Measurements from ENCODE around the gene PRRC2C.
"Not testable (repeated sequence)": the region's sequence is repeated elsewhere in the genome, so short reads cannot be mapped to it uniquely, and the experiment has no call there.

The PRRC2C gene

DNA sequence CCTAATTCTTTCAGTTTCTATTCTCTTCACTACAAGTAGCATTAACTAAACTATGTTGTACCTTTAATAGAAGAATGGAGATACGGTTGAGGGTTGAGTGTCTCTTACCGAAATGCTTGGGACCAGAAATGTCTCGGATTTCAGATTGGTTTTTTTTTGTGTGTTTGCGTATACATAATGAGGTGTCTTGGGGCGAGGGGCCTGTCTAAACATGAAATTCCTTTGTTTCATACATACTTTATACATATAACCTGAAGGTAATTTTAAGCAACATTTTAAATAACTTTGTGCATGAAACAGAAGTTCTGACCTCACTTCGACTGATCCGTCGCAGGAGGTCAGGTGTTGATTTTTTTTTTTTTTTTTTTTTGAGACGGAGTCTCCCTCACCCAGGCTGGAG lies 100.4 kb downstream of the PRRC2C start:
- DNase-seq (ENCODE audit: low read depth) = no peak

DNA sequence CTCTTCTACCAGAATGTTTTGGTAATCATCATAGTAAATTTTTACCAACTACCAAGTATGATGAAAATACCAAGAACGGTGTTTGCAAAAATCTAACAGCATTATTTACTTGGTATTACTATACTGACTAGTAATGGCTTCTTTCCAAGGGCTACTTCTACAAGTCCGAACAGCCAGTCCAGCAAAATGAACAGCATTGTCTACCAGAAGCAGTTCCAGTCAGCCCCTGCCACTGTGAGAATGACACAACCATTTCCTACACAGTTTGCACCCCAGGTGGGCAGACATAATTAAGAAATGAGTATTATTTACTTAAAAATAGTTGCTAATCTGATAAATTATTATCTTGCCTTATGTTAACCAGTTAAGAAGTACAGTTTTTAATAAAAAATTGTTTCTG lies 102.9 kb downstream of the PRRC2C start:
- DNase-seq (ENCODE audit: low read depth) = no peak

DNA sequence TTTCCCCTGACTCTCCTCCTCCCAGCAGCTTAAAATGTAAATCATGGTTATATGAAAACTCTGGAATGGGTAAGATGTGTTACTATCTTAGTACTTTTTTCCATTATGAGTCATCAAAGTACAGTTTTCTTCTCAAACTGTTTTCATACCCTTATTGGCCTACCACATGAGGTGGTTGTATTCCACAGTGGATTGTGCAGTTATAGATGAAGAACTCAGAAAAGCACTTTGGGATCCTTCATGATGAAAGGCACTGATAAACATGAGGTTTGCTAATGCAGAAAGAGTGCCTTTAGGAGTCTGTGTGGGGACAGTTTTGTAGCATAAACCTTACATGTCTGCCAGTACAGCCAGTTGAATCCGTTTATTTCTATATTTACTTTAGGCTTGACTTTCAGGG lies 104.7 kb downstream of the PRRC2C start:
- no peak for DNase-seq (ENCODE audit: low read depth)

DNA sequence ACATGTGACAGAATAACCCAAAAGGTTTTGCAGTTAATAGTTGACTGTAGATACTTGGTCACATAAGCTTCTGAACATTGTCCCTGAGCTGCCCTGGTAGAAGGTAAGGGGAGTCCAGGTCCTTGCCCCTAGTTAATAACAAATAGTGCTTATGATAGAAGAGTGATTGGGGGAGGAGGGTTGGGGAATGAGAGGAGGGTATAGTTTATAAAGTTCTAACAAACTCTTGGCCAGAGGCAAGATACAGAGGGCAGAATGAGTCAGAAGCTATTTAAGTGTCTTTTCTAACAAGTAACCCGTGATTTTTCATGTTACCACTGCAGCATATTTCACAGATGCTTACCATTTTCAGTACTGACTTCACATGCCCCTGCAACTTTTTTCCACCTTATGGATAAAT lies 110.0 kb downstream of the PRRC2C start:
- DNase-seq (ENCODE audit: low read depth) = no peak

DNA sequence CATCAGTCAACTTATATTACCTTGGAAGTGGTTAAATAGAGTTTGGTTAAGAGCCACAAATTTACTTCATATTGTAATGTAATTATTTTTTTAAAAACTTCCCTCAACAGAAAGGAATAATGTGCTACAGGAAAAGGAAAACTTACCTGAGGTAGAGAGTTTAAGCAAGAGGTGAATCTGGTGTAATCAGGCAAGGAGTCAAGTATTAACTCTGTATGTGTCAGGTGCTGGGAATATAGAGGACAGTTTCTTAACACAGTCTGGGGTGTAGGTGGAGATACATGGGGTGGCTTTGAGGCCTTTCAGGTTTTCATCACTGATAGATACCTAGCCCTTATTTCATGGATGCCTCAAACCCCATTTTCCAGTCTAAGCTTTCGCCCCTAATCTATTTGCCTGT lies 110.8 kb downstream of the PRRC2C start:
- DNase-seq (ENCODE audit: low read depth) = no peak

DNA sequence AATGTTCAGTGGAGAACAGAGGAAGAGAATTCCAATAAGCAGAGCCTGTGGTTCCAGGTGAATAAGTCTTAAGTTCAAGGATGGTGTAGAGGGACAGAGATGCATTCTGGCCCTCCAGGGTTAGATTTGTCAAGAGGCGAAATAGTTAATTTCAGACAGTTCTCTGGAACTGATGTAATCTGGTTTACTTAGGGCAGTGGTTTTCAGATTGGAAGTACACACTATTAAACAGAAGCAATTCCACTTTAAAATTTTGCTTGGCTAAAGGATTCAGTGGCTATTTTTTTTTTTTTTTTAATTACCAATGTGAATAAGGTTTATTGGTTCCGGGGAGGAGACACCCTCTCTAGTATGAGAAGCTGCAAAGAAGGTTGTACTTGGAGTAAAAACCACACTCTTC lies 111.4 kb downstream of the PRRC2C start:
- no peak for DNase-seq (ENCODE audit: low read depth)

DNA sequence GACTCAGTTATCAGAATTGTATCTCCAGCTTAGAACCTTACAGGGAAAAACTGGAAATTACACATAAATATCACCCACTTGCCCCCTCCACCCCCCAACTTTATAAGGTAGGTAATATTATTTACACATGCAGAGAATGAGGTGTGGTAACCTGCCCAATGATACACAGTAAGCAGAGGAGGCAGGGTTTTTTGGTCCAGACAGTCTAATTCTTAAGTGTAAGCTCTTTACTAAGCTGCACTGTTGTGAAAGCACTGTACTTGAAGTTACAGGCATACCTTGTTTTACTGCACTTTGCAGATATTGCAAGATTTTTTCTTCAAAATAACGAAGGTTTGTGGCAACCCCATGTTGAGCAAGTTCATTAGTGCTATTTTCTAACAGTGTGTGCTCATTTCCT lies 111.9 kb downstream of the PRRC2C start:
- DNase-seq (ENCODE audit: low read depth) = no peak

DNA sequence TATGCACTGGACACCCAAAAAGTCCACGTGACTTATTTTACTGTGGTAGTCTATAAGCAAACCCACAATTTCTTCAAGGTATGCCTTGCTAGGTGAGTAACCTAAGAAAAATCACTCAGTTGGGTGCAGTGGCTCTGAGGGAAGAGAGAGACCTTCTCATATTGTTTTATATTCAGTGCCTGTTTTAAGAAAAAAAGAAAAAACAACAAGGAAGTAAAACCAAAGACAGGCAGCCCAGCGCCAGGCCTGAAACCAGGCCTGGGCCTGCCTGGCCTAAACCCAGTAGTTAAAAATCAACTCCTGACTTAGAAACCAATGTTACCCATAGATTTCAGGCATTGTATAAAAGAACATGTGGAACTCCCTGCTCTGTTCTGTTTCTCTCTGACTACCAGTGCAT lies 115.0 kb downstream of the PRRC2C start:
- DNase-seq (ENCODE audit: low read depth) = not testable (repeated sequence)

DNA sequence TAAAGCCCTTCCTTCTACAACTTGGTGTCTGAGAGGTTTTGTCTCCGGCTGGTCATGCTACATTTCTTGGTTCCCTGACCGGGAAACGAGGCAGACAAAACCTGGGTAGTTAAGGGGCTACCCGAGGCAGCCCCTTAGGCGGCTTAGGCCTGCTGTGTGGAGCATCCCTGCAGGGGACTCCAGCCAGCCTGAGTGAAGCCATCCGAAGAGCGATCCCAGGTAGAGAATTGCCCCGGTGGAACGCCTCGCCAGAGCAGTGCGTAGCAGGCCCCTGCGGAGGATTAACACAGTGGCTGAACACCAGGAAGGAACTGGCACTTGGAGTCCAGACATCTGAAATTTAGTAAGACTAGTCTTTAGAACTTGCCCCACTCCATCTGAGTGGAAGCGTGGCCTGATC lies 115.5 kb downstream of the PRRC2C start:
- no peak for DNase-seq (ENCODE audit: low read depth)

DNA sequence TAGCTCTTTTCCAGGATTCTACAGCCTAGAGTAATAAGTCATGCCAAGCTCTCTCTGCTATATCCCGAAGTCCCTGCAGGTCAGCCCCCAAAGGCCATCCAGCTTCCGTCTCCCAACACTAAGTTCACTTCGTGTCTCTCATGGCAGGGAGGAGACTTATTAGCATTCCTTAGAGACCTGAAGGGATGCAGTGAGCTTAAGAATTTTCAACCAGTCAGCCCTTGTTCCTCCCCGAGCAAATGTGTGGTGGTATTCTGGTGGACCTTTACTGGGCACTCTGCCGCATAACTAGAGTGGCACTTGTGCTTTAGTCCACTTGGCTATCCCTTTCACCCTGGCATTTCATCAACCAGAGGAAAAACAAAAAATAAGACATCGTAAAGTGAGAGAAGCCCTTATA lies 117.7 kb downstream of the PRRC2C start:
- not testable (repeated sequence) for DNase-seq (ENCODE audit: low read depth)

DNA sequence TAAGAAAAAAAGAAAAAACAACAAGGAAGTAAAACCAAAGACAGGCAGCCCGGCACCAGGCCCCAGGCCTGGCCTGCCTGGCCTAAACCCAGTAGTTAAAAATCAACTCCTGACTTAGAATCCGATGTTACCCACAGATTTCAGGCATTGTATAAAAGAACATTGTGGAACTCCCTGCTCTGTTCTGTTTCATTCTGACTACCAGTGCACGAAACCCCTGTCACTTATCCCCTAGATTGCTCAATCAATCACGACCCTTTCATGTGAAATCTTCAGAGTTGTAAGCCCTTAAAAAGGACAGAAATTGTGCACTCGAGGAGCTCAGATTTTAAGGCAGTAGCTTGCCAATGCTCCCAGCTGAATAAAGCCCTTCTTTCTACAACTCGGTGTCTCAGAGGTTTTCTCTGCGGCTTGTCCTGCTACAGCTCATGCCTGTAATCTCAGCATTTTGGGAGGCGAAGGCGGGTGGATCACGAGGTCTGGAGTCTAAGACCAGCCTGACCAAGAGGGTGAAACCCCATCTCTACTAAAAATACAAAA lies 121.1 kb downstream of the PRRC2C start:
- DNase-seq (ENCODE audit: low read depth) = no peak

DNA sequence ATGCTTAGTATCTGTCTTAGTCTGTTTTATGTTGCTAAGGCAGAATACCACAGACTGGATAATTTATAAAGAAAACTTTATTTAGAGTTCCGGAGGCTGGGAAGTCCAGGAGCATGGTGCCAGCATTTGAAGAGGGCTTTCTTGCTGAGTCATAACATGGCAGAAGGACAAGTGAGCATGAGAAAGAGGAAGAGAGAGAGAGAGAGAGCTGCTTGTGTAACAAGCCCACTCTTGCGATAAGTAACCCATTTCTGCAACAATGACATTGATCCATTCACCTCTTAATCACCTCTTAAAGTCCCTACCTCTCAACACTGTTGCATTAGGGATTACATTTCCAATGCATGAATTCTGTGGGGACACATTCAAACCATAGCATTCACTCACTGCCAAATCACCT lies 125.1 kb downstream of the PRRC2C start:
- no peak for DNase-seq (ENCODE audit: low read depth)

DNA sequence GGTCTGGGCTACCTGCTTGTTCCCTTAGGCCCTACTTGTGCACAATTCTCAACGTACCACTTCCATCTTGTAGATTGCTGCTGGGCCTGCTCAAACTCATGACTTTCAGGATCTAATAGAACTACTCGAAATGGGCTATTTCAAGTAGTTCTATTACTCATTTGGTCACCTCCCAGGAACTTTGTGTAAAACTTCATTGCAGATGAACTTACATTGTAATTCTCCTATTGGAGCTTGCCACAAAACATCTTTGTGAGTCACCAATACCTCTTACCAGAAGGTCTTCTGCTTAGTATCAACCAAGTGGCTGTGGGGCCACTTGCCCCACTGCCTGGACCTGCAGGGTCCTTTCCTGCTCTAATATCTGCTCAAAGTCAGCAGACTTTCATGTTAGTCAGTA lies 126.0 kb downstream of the PRRC2C start:
- no peak for DNase-seq (ENCODE audit: low read depth)

DNA sequence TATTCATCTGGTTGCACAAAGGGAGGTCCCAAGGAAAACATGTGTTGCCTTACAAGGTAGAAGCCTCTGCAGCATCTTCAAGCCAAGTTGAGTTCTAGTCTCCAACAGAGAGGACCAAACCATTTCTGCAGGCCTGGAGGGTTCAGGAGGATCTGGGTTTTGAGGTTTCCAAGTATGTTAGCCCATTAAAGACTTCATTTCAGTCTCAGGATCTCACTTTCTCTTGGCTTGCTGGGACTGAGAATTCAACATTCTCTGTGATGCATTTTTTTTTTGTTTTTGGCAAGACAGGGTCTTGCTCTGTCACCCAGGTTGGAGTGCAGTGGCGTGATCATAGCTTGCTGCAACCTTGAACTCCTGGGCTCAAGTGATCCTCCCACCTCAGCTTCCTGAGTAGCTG lies 128.0 kb downstream of the PRRC2C start:
- no peak for DNase-seq (ENCODE audit: low read depth)

DNA sequence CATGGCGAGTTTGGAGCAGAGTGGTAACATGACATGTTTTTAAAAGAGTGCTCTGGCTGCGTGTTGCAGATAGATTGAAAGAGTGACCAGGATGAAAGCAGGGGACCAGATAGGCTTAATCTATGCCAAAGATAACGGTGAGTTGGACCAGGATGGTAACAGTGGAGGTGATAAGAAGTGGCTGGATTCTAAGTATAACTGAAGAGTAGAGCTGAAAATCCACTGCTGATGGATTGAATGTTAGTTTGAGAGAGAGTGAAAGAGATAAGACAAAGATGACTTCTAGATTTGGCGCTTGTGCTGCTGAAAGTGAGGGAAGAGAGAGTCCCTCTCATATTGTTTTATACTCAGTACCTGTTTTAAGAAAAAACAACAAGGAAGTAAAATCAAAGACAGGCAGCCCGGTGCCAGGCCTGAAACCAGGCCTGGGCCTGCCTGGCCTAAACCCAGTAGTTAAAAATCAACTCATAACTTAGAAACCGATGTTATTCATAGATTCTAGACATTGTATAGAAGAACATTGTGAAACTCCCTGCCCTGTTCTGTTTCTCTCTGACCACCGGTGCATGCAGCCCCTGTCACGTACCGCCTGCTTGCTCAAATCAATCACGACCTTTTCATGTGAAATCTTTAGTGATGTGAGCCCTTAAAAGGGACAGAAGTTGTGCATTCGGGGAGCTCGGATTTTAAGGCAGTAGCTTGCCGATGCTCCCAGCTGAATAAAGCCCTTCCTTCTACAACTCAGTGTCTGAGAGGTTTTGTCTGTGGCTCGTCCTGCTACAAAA lies 130.0 kb downstream of the PRRC2C start:
- DNase-seq (ENCODE audit: low read depth) = not testable (repeated sequence)

DNA sequence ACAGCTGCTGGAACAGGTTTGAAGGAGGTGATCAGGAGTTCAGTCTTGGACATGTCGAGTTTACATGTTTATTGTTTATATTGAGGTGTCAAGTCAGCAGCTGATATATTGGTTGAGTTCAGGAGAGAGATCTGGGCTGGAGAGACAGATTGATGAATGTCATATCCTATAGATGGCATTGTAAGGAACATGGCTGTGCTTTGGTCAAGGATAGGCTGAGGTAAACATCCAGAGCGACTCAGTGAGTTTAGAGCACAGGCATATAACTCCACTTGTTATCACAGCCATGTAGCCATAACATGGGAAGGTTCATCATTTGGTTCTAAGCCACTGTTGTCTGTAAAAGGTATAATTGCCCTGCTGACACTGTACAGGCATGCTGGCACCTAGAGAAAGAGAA lies 131.3 kb downstream of the PRRC2C start:
- DNase-seq (ENCODE audit: low read depth) = no peak

DNA sequence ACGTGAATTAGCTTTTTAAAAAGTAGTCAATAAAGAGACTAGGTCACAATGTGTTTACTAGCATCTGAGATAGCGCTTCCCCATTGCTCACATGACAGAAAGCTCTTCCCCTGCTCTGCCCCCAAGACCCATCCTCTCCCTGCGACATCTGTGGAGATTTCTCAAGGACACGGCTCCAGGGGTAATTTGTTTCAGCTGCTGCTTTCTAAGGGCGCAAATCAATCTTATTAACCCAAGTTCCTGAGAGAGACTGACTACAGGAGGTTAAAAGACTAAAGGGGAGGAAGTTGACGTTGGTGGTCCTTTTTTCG lies 136.8 kb downstream of the PRRC2C start, which contains the start of gene MYOCOS:
Gene MYOCOS (plus strand): TSS at position 92 of the 311 bp plus-strand sequence. CDS start 1,641 bp downstream, outside the sequence.
- no peak for DNase-seq (ENCODE audit: low read depth)

DNA sequence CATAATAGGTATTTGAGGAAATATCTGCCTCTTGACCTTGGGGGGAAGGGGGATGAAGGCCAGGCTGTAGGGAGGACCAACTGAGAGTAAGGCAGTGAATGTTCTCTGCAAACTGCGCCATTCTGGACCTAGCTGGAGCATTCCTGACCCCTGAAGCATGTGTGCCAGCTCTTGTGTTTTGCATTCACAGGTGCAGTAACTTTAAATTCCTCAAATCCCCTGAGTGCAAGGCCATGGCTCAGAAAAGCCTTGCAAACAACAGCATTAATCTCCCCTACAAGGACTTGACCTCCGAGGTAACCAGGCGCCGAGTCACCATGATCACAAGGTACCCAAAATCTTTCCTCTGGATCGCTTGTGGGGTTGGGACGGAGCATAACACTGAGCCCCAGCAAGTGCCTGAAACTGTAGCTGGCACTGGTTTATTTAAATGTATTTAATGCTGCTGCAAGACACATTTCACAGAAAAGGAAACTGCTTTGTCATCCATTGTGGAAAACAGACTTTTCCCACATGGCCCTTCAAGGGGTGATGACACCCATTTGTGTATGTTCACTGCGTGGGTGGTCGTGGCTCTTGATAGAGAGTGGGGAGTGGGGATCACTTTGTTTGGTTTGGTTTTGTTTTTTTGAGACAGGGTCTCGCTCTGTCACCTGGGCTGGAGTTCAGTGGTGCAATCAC lies 138.5 kb downstream of the PRRC2C start:
- no peak for DNase-seq (ENCODE audit: low read depth)

DNA sequence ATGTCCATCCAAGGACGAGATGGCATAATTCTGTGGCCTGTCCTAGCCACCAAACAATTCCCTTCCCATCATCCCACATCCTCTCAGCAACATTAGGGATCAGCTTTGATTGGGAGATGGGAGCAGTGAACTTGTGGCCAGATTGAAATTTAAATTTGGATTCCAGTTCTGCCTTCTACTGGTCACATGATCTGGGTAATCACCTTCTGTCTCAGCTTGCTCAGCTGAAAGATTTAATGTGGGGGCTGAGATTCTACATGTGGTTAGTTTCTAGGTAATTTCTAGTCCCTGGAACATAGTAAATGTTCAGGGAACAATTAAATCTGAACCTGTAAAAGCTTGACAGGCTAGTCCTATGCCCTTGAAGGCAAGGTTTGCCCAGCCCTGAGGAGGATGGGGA lies 139.9 kb downstream of the PRRC2C start:
- DNase-seq (ENCODE audit: low read depth) = no peak

DNA sequence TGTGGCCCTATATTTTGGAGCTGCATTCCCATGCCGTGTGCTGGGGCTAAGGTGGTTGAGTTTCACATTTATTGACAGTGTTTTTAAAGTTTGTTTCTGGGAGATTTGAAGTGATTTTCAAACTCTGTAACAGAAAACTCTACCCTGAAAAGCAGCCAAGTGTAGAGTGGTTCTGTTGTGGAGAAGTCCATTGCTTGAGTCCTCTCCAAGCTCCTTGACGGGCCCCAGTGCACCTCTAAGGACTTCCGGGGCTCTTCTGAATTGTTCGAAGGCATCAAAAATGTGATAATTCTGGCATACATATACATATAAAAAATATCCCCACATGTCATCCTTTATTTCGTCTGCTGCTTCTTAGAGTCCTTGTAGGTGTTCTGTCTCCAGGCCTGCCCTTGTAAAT lies 141.7 kb downstream of the PRRC2C start:
- DNase-seq (ENCODE audit: low read depth) = no peak

DNA sequence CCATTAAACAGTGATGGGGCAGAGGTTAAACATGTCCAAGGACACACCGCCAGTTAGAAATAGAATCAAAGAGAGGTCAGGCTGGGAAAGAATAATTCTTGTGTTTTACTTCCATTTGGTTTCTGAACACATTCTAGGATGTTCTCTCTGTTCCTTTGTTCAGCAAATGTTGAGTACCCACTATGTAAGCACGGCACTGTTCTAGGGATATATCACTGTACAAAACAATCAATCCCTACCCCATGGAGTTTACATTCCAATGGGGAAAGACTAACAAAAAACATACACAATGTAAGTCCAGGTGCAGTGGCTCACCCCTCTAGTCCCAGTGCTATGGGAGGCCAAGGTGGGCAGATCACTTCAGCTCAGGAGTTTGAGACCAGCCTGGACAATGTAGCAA lies 142.9 kb downstream of the PRRC2C start:
- DNase-seq (ENCODE audit: low read depth) = no peak

DNA sequence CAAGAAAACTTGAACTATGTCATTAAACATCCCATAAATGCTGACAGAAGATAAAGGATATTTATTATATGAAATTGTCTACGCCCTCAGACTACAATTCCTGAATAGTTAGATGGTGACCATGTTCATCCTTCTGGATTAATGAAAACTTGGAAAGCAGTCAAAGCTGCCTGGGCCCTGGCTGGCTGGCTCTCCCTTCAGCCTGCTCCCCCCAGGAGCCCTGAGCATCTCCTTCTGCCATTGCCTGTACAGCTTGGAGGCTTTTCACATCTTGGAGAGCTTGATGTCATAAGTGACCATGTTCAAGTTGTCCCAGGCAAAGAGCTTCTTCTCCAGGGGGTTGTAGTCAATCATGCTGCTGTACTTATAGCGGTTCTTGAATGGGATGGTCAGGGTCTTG lies 150.3 kb downstream of the PRRC2C start:
- no peak for DNase-seq (ENCODE audit: low read depth)

DNA sequence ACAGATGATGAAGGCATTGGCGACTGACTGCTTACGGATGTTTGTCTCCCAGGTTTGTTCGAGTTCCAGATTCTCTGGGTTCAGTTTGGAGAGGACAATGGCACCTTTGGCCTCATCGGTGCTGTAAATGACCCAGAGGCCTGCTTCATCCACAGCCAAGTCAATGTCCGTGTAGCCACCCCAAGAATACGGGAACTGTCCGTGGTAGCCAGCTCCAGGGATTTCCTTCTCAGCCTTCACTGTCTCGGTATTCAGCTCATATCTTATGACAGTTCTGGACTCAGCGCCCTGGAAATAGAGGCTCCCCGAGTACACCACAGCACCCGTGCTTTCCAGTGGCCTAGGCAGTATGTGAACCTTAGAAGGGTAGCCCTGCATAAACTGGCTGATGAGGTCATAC lies 150.8 kb downstream of the PRRC2C start:
- DNase-seq (ENCODE audit: low read depth) = no peak
